SK-N-SH (cell line): Measurements from ENCODE around the gene PSMD14. TPM values are rescaled to one million over a fixed set of nuclear protein-coding genes. Genes with fewer than 3 reads are reported as not detected.

ENCODE experiments used
- CTCF ChIA-PET: fragments of 300-600, 350-600 bp; formaldehyde crosslinking; extraction: SDS; loops from one replicate; lab custom pipeline; 2021; lab: Yijun Ruan, JAX
- POLR2A ChIA-PET: fragments of 350-600 bp; sonication (Branson Sonifier 250); formaldehyde crosslinking; extraction: SDS; loops from one replicate; lab custom pipeline; 2020; ENCODE audit warnings: antibody characterized with exemption, inconsistent platforms; lab: Yijun Ruan, JAX
- DNase-seq: peaks from one replicate; pipeline ENCODE4 v3.0.0; 2012
- H2AFZ ChIP-seq: fragments of 200-600 bp; sonication (generic); 2 replicates; pipeline ENCODE4 v1.8.1; 2016; ENCODE audit warnings: antibody characterized with exemption, mild to moderate bottlenecking, low read depth
- H3F3A ChIP-seq: fragments of 200-600 bp; sonication (generic); replicated peaks from 2 replicates; pipeline ENCODE3; 2016; ENCODE audit warnings: antibody characterized with exemption, mild to moderate bottlenecking; ENCODE audit not compliant: insufficient read depth
- H3K27ac ChIP-seq, 2 experiments: fragments of 200-500 bp in 1 of 2; fragments of 200-600 bp in 1 of 2; sonication (Bioruptor generic) in 1 of 2; sonication (generic), shearing (Covaris generic) in 1 of 2; 2 replicates each; pipeline versions ENCODE4 v1.5.1 to v1.6.1; 2014 to 2016; ENCODE audit warnings: low read depth in 2 of 2, inconsistent platforms in 1 of 2, low read length in 1 of 2, mild to moderate bottlenecking in 1 of 2, mixed read lengths in 1 of 2
- H3K27me3 ChIP-seq: fragments of 200-600 bp; sonication (generic), shearing (Covaris generic); 2 replicates; pipeline ENCODE4 v1.6.1; 2016; ENCODE audit warnings: mixed run types; ENCODE audit not compliant: insufficient read depth
- H3K36me3 ChIP-seq, 2 experiments: fragments of 200-500 bp in 1 of 2; fragments of 200-600 bp in 1 of 2; sonication (Bioruptor generic) in 1 of 2; sonication (generic) in 1 of 2; replicated peaks in 1 of 2; 2 replicates each; pipeline versions ENCODE3 to v1.5.1; 2014 to 2016; ENCODE audit warnings: low read length in 1 of 2, mild to moderate bottlenecking in 1 of 2; ENCODE audit not compliant: insufficient read depth in 2 of 2, control insufficient read depth in 1 of 2
- H3K4me1 ChIP-seq, 2 experiments: fragments of 200-500 bp in 1 of 2; fragments of 200-600 bp in 1 of 2; sonication (Bioruptor generic) in 1 of 2; sonication (generic), shearing (Covaris generic) in 1 of 2; 2 replicates each; pipeline versions ENCODE4 v1.5.1 to v1.6.1; 2014 to 2016; ENCODE audit warnings: low read depth in 1 of 2, low read length in 1 of 2, mixed run types in 1 of 2; ENCODE audit not compliant: insufficient read depth in 2 of 2, control insufficient read depth in 1 of 2
- H3K4me2 ChIP-seq: fragments of 200-600 bp; sonication (generic), shearing (Covaris generic); 2 replicates; pipeline ENCODE4 v1.6.1; 2017; ENCODE audit warnings: mixed run types
- H3K4me3 ChIP-seq, 2 experiments: fragments of 200-500 bp in 1 of 2; fragments of 200-600 bp in 1 of 2; sonication (Bioruptor generic) in 1 of 2; sonication (generic), shearing (Covaris generic) in 1 of 2; 2 replicates each; pipeline versions ENCODE4 v1.5.1 to v1.8.1; 2014 to 2016; ENCODE audit warnings: low read depth in 2 of 2, inconsistent platforms in 1 of 2, low read length in 1 of 2, mild to moderate bottlenecking in 1 of 2, mixed read lengths in 1 of 2, moderate library complexity in 1 of 2
- H3K79me2 ChIP-seq: fragments of 200-600 bp; sonication (generic); 2 replicates; pipeline ENCODE4 v1.8.1; 2017; ENCODE audit warnings: mild to moderate bottlenecking; ENCODE audit not compliant: insufficient read depth
- H3K9ac ChIP-seq: fragments of 200-600 bp; sonication (generic); 2 replicates; pipeline ENCODE4 v1.6.1; 2017; ENCODE audit warnings: mixed run types
- H3K9me2 ChIP-seq: fragments of 200-600 bp; sonication (generic); 2 replicates; pipeline ENCODE4 v1.6.1; 2017; ENCODE audit warnings: mixed run types
- H3K9me3 ChIP-seq: fragments of 200-600 bp; sonication (generic); 2 replicates; pipeline ENCODE4 v1.6.1; 2017; ENCODE audit warnings: mixed run types, mild to moderate bottlenecking, moderate library complexity
- H4K20me1 ChIP-seq: fragments of 200-600 bp; sonication (generic); 2 replicates; pipeline ENCODE4 v1.6.1; 2017; ENCODE audit warnings: mild to moderate bottlenecking, mixed run types; ENCODE audit not compliant: insufficient read depth
- ELF1 ChIP-seq: IDR thresholded peaks from 2 replicates; pipeline ENCODE4 v1.4.0; 2012
- EZH2phosphoT487 ChIP-seq: fragments of 200-600 bp; sonication (generic); IDR thresholded peaks from 2 replicates; pipeline ENCODE4 v1.6.1; 2017; ENCODE audit warnings: low read depth, mixed run types, mild to moderate bottlenecking, antibody characterized with exemption, moderate library complexity, borderline replicate concordance
- FOSL2 ChIP-seq: IDR thresholded peaks from 2 replicates; pipeline ENCODE4 v1.4.0; 2012; ENCODE audit warnings: low read depth, mild to moderate bottlenecking, moderate library complexity, borderline replicate concordance
- FOXM1 ChIP-seq: IDR thresholded peaks from 2 replicates; pipeline ENCODE4 v1.4.0; 2012; ENCODE audit warnings: low read depth, mild to moderate bottlenecking
- GABPA ChIP-seq: IDR thresholded peaks from 2 replicates; pipeline ENCODE4 v1.4.0; 2012; ENCODE audit warnings: low read depth, mild to moderate bottlenecking
- JUND ChIP-seq: IDR thresholded peaks from 2 replicates; pipeline ENCODE4 v1.4.0; 2012
- NFIC ChIP-seq: IDR thresholded peaks from 2 replicates; pipeline ENCODE4 v1.4.0; 2012; ENCODE audit warnings: borderline replicate concordance
- POLR2AphosphoS5 ChIP-seq: IDR thresholded peaks from 2 replicates; pipeline ENCODE4 v1.6.1; 2012; ENCODE audit warnings: low read depth, low read length
- RAD21 ChIP-seq: IDR thresholded peaks from 2 replicates; pipeline ENCODE4 v1.6.1; 2012; ENCODE audit warnings: mild to moderate bottlenecking, low read length
- RFX5 ChIP-seq: IDR thresholded peaks from 2 replicates; pipeline ENCODE4 v1.6.1; 2012; ENCODE audit warnings: mild to moderate bottlenecking, improper control_type of control experiment, low read length
- RXRA ChIP-seq: IDR thresholded peaks from 2 replicates; pipeline ENCODE4 v1.4.0; 2012; ENCODE audit warnings: low read depth, mild to moderate bottlenecking, borderline replicate concordance
- SIN3A ChIP-seq: IDR thresholded peaks from 2 replicates; pipeline ENCODE4 v1.6.1; 2012; ENCODE audit warnings: low read depth, mild to moderate bottlenecking, low read length, moderate library complexity, borderline replicate concordance
- SMC3 ChIP-seq: IDR thresholded peaks from 2 replicates; pipeline ENCODE4 v1.6.1; 2012; ENCODE audit warnings: low read depth, low read length, improper control_type of control experiment
- TAF1 ChIP-seq: IDR thresholded peaks from 2 replicates; pipeline ENCODE4 v1.6.1; 2012; ENCODE audit warnings: low read depth, mild to moderate bottlenecking, low read length, moderate library complexity, borderline replicate concordance
- YY1 ChIP-seq: IDR thresholded peaks from 2 replicates; pipeline ENCODE4 v1.4.0; 2012; ENCODE audit warnings: low read depth, mild to moderate bottlenecking
- WGBS: methylation state at CpG from one replicate; pipeline ENCODE4 v1.1.6; 2017; ENCODE audit warnings: low lambda C conversion rate; 5-methylcytosine and 5-hydroxymethylcytosine counted together
- polyA plus RNA-seq, 3 experiments: library from polyadenylated mRNA; depleted of rRNA; stranded (reverse); fragments of >200 nt; gene quantifications; 2 replicates each; pipeline ENCODE4 v1.2.3, GENCODE V29; 2012
- TF ChIP-seq, protein P1 (sequence below): IDR thresholded peaks from 2 replicates; pipeline ENCODE4 v1.4.0; 2012; ENCODE audit warnings: low read depth, borderline replicate concordance
- TF ChIP-seq, protein P2 (sequence below): IDR thresholded peaks from 2 replicates; pipeline ENCODE4 v1.4.0; 2012; ENCODE audit warnings: low read depth
- TF ChIP-seq, protein P3 (sequence below): IDR thresholded peaks from 2 replicates; pipeline ENCODE4 v1.6.1; 2012; ENCODE audit warnings: mild to moderate bottlenecking, low read depth, low read length, moderate library complexity
- TF ChIP-seq, protein P4 (sequence below): IDR thresholded peaks from 2 replicates; pipeline ENCODE4 v1.4.0; 2012; ENCODE audit warnings: low read depth, borderline replicate concordance

PSMD14 gene
- polyA plus RNA-seq, 1 of the 3 experiments (the other 2 are of a cell fraction) = 50.4 TPM

DNA sequence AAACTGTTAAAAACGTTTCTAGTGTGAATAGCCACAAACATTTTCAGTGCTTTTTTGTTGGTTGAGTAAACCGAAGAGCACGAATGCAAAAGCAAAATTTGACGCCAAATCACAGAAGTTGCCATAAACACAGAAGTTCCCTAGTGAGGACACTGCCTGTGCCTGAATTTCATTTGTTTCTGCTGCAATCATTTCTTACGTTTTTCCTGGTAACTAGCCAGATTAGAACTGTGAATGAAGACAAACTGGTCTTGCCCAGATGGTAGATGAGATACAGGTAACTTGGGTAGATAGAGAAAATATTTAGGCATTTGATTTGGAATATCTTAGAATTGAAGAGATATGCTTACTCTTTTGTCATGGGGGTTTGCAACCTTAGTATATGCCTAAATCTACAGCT, 98.1 kb downstream of the PSMD14 start:
- DNase-seq = no peak
- TF ChIP-seq FOXM1 (no peak), SMC3 (no peak), JUND (no peak), RAD21 (no peak), RXRA (no peak), YY1 (no peak), POLR2AphosphoS5 (no peak), TAF1 (no peak), SIN3A (no peak), EZH2phosphoT487 (no peak), ELF1 (no peak), GABPA (no peak), FOSL2 (no peak), NFIC (no peak), RFX5 (no peak)
- TF ChIP-seq, protein P1, sequence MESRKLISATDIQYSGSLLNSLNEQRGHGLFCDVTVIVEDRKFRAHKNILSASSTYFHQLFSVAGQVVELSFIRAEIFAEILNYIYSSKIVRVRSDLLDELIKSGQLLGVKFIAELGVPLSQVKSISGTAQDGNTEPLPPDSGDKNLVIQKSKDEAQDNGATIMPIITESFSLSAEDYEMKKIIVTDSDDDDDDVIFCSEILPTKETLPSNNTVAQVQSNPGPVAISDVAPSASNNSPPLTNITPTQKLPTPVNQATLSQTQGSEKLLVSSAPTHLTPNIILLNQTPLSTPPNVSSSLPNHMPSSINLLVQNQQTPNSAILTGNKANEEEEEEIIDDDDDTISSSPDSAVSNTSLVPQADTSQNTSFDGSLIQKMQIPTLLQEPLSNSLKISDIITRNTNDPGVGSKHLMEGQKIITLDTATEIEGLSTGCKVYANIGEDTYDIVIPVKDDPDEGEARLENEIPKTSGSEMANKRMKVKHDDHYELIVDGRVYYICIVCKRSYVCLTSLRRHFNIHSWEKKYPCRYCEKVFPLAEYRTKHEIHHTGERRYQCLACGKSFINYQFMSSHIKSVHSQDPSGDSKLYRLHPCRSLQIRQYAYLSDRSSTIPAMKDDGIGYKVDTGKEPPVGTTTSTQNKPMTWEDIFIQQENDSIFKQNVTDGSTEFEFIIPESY = no peak
- TF ChIP-seq, protein P2, sequence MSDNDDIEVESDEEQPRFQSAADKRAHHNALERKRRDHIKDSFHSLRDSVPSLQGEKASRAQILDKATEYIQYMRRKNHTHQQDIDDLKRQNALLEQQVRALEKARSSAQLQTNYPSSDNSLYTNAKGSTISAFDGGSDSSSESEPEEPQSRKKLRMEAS = no peak
- TF ChIP-seq, protein P3, sequence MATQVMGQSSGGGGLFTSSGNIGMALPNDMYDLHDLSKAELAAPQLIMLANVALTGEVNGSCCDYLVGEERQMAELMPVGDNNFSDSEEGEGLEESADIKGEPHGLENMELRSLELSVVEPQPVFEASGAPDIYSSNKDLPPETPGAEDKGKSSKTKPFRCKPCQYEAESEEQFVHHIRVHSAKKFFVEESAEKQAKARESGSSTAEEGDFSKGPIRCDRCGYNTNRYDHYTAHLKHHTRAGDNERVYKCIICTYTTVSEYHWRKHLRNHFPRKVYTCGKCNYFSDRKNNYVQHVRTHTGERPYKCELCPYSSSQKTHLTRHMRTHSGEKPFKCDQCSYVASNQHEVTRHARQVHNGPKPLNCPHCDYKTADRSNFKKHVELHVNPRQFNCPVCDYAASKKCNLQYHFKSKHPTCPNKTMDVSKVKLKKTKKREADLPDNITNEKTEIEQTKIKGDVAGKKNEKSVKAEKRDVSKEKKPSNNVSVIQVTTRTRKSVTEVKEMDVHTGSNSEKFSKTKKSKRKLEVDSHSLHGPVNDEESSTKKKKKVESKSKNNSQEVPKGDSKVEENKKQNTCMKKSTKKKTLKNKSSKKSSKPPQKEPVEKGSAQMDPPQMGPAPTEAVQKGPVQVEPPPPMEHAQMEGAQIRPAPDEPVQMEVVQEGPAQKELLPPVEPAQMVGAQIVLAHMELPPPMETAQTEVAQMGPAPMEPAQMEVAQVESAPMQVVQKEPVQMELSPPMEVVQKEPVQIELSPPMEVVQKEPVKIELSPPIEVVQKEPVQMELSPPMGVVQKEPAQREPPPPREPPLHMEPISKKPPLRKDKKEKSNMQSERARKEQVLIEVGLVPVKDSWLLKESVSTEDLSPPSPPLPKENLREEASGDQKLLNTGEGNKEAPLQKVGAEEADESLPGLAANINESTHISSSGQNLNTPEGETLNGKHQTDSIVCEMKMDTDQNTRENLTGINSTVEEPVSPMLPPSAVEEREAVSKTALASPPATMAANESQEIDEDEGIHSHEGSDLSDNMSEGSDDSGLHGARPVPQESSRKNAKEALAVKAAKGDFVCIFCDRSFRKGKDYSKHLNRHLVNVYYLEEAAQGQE = no peak
- TF ChIP-seq, protein P4, sequence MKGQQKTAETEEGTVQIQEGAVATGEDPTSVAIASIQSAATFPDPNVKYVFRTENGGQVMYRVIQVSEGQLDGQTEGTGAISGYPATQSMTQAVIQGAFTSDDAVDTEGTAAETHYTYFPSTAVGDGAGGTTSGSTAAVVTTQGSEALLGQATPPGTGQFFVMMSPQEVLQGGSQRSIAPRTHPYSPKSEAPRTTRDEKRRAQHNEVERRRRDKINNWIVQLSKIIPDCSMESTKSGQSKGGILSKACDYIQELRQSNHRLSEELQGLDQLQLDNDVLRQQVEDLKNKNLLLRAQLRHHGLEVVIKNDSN = no peak
- ChIA-PET CTCF (interaction anchor here (2.0 kb wide), 1 partner anchor 156 kb away, joined by 4 read pairs; no protein-coding TSS in a partner anchor), POLR2A (no interaction called here)
- no peaks in the 10 kb centered on the region for H3K9me2 ChIP-seq
- no peaks in the 10 kb centered on the region for H3K9me3 ChIP-seq
- peaks cover 33 to 42% of the 10 kb centered on the region in 2 experiments for H3K36me3 ChIP-seq
- H3F3A ChIP-seq = peaks cover 4% of the 10 kb centered on the region
- H4K20me1 ChIP-seq = no peaks in the 10 kb centered on the region
- H2AFZ ChIP-seq = no peak overlapping the region
- H3K79me2 ChIP-seq = no peaks in the 10 kb centered on the region
- no peak overlapping the region for H3K27ac ChIP-seq
- no peaks in the 10 kb centered on the region for H3K27me3 ChIP-seq
- H3K4me3 ChIP-seq = no peak overlapping the region
- no peak overlapping the region for H3K9ac ChIP-seq
- 94% methylated on average over 5 of the region's 5 CpGs for WGBS
- H3K4me1 ChIP-seq = no peaks in the 10 kb centered on the region
- H3K4me2 ChIP-seq = no peak overlapping the region
